GM12891 (cell line): ENCODE data around the gene RMRP.

Experiments
- PAX5 ChIP-seq: IDR thresholded peaks from 2 replicates; pipeline ENCODE4 v1.6.1; 2011; ENCODE audit warnings: low read length, moderate library complexity, mild to moderate bottlenecking; ENCODE audit not compliant: insufficient read depth, severe bottlenecking
- POLR2A ChIP-seq: IDR thresholded peaks from 2 replicates; pipeline ENCODE4 v1.6.1; 2011; ENCODE audit warnings: low read depth, low read length, control low read depth
- POLR2AphosphoS5 ChIP-seq: IDR thresholded peaks from 2 replicates; pipeline ENCODE4 v1.6.1; 2011; ENCODE audit warnings: low read depth, low read length, control low read depth
- POU2F2 ChIP-seq: IDR thresholded peaks from 2 replicates; pipeline ENCODE4 v1.6.1; 2011; ENCODE audit warnings: low read depth, mild to moderate bottlenecking, control low read depth, low read length, moderate library complexity
- SPI1 ChIP-seq: IDR thresholded peaks from 2 replicates; pipeline ENCODE4 v1.6.1; 2011; ENCODE audit warnings: low read depth, low read length, control low read depth
- TAF1 ChIP-seq: IDR thresholded peaks from 2 replicates; pipeline ENCODE4 v1.6.1; 2011; ENCODE audit warnings: low read depth, low read length, control low read depth

DNA sequence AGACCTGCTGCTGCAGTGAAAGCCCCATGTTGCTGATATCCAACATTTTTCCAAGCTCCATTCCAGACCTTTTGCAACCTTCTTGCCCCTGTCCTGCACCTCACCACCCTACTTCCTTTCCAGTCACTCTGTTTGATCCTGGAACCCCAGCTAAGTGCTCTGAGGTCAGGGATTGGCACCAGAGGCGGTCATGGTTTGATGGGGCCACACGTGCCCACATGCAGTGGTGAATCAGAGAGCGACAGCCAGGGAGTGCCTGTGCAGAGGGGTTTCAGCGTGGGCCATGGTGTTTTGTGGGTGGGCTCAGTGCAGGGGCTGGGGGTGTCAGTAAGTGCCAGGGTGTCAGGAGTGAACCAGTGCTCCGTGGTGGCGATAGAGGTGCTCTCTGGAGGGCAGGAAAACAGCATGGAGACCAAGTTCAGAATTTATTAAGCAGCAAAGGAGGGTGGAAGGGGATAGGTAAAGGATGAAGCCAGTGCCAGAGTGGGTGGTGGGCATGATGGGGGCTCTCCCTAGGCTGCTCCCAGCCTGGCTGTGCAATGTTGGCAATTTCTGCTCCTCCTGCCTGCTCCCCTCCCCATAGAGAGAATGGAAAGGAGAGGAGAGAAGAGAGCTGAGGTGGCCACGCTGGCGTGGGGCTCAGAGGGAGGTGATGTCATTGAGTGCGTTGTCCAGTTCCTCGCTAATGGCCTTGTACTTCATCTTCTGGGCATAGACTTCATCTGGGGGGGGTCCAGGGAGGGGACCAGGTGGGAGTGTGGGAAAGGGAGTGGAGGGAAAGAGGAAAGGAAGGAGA lies 24.9 kb upstream of the RMRP start:
- TF ChIP-seq POLR2A = no peak
- no peak for TF ChIP-seq TAF1
- no peak for TF ChIP-seq POLR2AphosphoS5
- TF ChIP-seq SPI1 = no peak
- no peak for TF ChIP-seq POU2F2
- TF ChIP-seq PAX5 = no peak
